Stimulated activated CD8-positive, alpha-beta memory T cell treated with anti-CD3 and anti-CD28 coated beads, Interleukin-4, amount 100 ng/mL, for 48 hours (primary cell): ENCODE data around the gene SPINK5.

Source experiments
- DNase-seq: peaks from one replicate; pipeline ENCODE4 v3.0.0-alpha.2; 2020

The SPINK5 gene

GRCh38 chr5:148104226-148104625 lies 40.4 kb downstream of the SPINK5 start:
- DNase-seq = no peak

- no peak for DNase-seq
These were observed 43.8 kb downstream of the SPINK5 start for GRCh38 chr5:148107608-148108007.

GRCh38 chr5:148113243-148113642 lies 49.5 kb downstream of the SPINK5 start:
- DNase-seq = no peak

- DNase-seq = no peak
These were observed 56.5 kb downstream of the SPINK5 start for GRCh38 chr5:148120317-148120716.

DNA sequence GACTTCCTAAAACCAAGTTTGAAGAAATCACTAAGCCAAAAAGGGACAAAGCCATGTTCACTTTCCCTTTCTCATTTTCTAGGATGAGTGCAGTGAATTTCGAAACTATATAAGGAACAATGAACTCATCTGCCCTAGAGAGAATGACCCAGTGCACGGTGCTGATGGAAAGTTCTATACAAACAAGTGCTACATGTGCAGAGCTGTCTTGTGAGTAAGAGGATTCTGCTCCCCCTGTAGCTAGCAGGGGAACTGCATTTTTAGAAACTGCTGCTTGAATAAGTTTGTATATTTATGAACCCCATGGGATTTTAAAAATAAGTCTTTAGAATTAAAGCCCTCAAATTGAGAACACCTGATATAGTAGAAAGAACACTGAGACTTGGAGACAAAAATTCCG lies 61.9 kb downstream of the SPINK5 start:
- DNase-seq = no peak

DNA sequence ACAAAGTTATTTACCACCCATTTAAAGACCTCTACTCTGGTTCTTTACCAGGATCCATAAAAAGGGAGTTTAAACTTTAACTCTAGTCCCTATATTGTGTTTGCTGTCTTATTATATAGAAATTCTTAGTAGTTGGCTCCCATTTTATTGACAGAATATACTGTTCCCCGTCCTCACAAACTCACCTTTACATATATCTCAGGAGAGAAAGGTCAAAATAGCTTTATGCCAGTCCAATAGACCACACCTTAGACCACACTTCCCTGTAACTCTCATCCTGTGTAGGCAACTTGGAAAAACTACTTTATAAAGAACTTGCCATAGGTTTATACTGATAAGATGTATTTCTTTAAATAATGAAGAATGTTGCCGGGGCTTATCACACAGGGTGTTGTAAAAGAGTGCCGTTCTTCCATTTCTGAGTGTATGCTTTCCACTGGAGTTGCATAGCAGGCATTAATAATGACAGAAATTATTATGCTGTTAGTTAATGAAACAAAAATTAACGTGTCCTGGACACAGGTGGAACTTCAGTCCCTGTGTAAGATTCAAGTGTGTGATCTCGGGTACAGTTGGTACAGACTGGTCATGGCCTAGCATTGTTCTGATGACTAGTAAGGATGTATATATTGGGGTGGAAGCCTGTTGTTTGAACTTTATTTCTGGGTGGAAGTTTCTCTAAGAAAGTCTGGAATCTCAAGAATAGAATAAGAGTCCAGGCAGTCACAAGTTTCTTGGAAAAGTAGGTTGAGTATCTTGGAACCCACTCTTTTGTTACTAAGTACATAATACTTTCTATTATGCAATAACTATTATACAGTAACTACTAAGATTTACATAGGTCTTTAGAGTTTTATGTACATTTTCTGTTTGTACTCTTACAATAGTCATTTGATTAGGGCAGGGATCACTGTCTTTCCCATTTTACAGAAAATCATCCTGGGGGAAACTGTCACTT lies 71.6 kb downstream of the SPINK5 start:
- DNase-seq = no peak

DNA sequence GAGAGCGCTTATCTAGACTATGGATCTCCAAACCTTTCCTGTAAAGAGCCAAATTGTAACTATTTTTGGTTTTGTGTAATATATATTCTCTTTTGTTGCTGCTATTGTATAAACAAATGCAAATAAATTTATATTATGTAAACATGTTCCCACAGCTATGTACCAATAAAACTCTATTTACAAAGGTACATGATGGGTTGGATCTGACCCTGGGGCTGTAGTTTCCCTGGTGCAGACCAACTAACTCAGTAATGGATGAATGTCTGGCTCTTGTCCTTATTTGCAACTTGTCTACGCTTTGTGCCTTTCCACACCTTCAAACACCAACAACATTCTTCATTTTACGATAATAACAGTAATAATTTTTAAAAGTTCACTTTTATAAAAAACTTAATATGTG lies 77.1 kb downstream of the SPINK5 start:
- no peak for DNase-seq

- no peak for DNase-seq
These were observed 77.9 kb downstream of the SPINK5 start for GRCh38 chr5:148141645-148142044.

GRCh38 chr5:148145916-148146315 lies 82.1 kb downstream of the SPINK5 start:
- DNase-seq = no peak

DNA sequence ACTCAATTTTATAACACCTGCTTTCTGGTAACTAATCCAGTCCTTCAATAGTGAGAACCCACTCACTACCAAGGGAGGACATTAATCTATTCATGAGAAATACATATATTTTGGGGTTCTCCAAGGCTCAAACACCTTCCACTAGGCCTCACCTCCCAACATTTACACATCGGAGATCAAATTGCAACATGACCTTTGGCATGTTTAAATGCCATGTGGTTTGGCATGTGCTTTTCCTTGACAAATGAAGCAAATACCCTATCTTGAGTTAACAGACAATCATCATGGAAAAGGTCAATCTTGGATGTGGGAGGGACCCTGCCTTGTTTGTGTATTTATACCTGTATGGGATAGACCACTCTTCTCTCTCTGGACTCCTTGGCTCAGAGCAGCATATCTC lies 82.7 kb downstream of the SPINK5 start:
- no peak for DNase-seq

DNA sequence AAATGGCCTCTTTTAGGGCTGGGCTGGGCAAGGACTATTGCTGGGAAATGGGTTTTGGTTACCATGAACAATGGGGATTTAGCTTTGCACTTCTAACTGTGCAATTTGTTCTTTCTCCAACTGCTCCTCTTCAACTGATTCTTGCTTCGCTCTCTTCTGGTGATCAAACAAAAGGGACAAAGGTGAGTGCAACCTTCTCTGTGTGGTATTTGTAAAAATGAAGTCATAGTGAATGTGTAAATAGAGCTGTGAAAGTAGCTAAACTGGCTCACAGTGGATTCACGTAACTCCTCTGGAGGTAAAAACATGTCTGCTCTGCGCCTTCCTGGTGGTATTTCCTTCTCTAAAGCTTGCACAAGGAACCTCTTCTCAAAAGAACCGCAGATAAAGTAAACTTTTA lies 83.6 kb downstream of the SPINK5 start:
- no peak for DNase-seq

DNA sequence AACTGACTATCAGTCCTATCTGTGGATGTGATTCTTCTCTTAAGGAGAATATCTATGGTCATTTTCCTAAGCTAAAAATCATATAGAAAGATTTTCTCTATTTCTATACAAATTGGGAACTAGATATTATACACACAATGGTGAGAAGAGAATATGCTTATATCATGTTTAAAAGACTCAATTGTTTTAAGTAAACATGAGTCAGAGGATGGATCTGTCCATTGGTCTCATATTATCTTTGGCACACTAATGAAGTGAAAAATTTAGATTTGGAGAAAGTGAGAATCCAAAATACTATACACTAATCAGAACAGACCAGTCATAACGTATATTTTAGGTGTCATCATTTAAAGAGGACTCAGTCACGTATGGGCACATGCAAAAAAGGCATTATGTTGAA lies 88.1 kb downstream of the SPINK5 start:
- DNase-seq = no peak

DNA sequence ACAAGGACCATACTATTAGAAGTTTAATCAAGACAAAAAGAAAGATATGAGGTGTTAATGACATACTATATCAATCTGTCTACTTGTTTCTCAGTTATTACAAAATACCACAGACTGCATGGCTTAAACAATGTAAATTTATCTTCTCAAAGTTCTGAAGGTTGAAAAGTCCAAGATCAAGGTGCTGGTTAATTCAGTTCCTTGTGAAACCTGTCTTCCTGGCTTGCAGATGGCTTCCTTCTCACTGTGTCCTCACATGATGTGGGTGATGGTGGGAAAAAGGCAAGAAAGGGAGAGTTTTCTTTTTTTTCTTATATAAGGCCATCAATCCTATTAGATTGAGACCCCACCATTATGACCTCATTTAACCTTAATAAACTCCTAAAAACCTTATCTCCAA lies 89.0 kb downstream of the SPINK5 start:
- DNase-seq = no peak

GRCh38 chr5:148156609-148157008 lies 92.8 kb downstream of the SPINK5 start:
- DNase-seq = no peak

GRCh38 chr5:148162038-148162437 lies 98.3 kb downstream of the SPINK5 start:
- DNase-seq = no peak

GRCh38 chr5:148163345-148163744 lies 99.6 kb downstream of the SPINK5 start:
- no peak for DNase-seq

DNA sequence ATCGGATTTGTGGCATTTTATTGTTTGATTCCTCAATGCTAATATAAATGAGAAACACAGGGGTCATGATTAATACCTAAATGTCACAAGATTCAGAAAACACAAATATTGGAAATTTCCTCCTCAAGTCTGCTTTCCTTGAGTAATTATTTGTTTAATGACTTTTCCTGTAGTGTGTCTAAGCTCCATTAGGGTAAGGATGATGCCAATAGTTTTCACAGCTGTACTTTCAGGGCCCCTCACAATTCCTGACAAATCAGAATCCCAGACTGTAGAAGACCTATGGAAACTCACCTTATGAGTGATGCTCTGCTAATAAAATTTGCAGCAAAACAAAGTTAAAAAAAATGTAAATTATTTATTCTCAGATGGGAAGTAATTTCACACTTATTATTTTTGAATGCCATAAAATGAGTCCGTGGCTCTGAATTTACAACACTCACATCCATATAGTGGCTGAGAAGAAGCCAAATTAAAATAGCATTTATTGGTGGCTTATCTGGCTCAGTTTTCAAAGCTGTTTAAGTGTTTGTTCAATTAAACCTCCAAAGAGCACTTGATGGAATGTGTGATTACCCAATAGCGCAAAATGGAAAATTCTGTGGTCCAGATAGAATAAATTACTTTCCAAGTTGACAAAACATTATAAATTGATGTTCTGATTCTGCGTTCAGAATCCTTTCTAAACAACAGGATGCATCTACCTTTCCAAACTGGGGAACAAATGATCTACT lies 102.9 kb downstream of the SPINK5 start:
- DNase-seq = no peak

DNA sequence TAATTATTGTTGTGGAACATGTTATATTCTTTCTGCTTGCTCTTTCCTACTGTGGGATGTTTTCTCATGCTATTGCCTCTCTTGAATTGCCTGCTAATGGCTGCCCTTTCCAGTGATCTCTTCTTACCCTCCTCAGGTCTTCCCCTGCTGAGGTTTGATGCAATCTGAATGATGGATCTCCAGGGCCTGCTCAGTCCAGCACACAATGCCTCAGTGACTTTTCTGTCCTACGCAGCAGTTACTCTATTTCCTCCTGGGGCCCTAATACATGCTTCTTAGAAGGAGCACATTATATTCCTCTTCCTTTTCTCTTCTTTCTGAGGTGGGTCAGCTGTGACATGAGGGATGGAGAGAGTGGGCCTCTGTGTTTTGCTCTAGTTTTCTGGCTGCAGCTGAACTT lies 104.5 kb downstream of the SPINK5 start, which contains the start of gene SPINK14:
SPINK14 (plus strand) TSS at position 301 of the 400 bp plus-strand sequence. CDS start 1,187 bp downstream, outside the sequence.
- no peak for DNase-seq

- no peak for DNase-seq
These were observed 108.6 kb downstream of the SPINK5 start for GRCh38 chr5:148172377-148172776.

- DNase-seq = no peak
These were observed 112.7 kb downstream of the SPINK5 start for GRCh38 chr5:148176480-148176879.

- no peak for DNase-seq
These were observed 113.4 kb downstream of the SPINK5 start for GRCh38 chr5:148177207-148177606.

- DNase-seq = no peak
These were observed 115.5 kb downstream of the SPINK5 start for GRCh38 chr5:148179234-148179824.

- DNase-seq = no peak
These were observed 122.6 kb downstream of the SPINK5 start for GRCh38 chr5:148186248-148187003.
